Neural cell (in vitro differentiated cells): ENCODE results near the gene PCDHA4. TPM values are rescaled to one million over a fixed set of nuclear protein-coding genes. Genes with fewer than 3 reads are reported as not detected.

Experiments used
- H2AFZ ChIP-seq: fragments of 200-600, 300-800 bp; sonication (generic), shearing (Covaris generic); 2 replicates; pipeline ENCODE4 v1.6.0; 2014; ENCODE audit warnings: low read depth, mild to moderate bottlenecking, antibody characterized with exemption, low read length, moderate library complexity
- H3F3A ChIP-seq: fragments of 200-600 bp; shearing (Covaris generic); 2 replicates; pipeline ENCODE4 v1.6.1; 2016; ENCODE audit warnings: mild to moderate bottlenecking, moderate library complexity, mixed read lengths, antibody characterized with exemption, low read length; ENCODE audit not compliant: insufficient read depth, poor library complexity, severe bottlenecking
- H3K27ac ChIP-seq: fragments of 200-600, 300-800 bp; sonication (generic), shearing (Covaris generic); 2 replicates; pipeline ENCODE4 v1.5.1; 2014; ENCODE audit warnings: mild to moderate bottlenecking, low read length, moderate library complexity
- H3K27me3 ChIP-seq: fragments of 300-800, 200-600 bp; sonication (generic), shearing (Covaris generic); 2 replicates; pipeline ENCODE4 v1.6.0; 2014; ENCODE audit warnings: mild to moderate bottlenecking, low read depth, low read length, moderate library complexity; ENCODE audit not compliant: insufficient read depth
- H3K36me3 ChIP-seq: fragments of 300-800, 200-600 bp; sonication (generic), shearing (Covaris generic); 2 replicates; pipeline ENCODE4 v1.5.1; 2014; ENCODE audit warnings: mild to moderate bottlenecking, antibody characterized with exemption, low read length, moderate library complexity; ENCODE audit not compliant: insufficient read depth
- H3K4me2 ChIP-seq: fragments of 300-800, 200-600 bp; sonication (generic), shearing (Covaris generic); 2 replicates; pipeline ENCODE4 v1.6.0; 2014; ENCODE audit warnings: mild to moderate bottlenecking, low read length
- H3K4me3 ChIP-seq: fragments of 300-800, 200-600 bp; sonication (generic), shearing (Covaris generic); 2 replicates; pipeline ENCODE4 v1.5.1; 2014; ENCODE audit warnings: mild to moderate bottlenecking, low read length, moderate library complexity
- H3K79me2 ChIP-seq: fragments of 200-600 bp; shearing (Covaris generic); replicated peaks from 2 replicates; pipeline ENCODE4 v1.6.0; 2014; ENCODE audit warnings: mild to moderate bottlenecking, low read length, moderate library complexity; ENCODE audit not compliant: insufficient read depth
- H3K9ac ChIP-seq: fragments of 300-800, 200-600 bp; sonication (generic), shearing (Covaris generic); 2 replicates; pipeline ENCODE4 v1.6.1; 2016; ENCODE audit warnings: mild to moderate bottlenecking, low read length, mixed read lengths
- H3K9me2 ChIP-seq: fragments of 200-600 bp; shearing (Covaris generic); 2 replicates; pipeline ENCODE4 v1.6.1; 2016; ENCODE audit warnings: mild to moderate bottlenecking, low read length, mixed read lengths; ENCODE audit not compliant: insufficient read depth
- H3K9me3 ChIP-seq: fragments of 200-600, 300-800 bp; sonication (generic), shearing (Covaris generic); 2 replicates; pipeline ENCODE4 v1.6.1; 2016; ENCODE audit warnings: mild to moderate bottlenecking, mixed run types, low read length, moderate library complexity, mixed read lengths
- H4K20me1 ChIP-seq: fragments of 200-600 bp; shearing (Covaris generic); 2 replicates; pipeline ENCODE4 v1.6.1; 2016; ENCODE audit warnings: mild to moderate bottlenecking, mixed run types; ENCODE audit not compliant: insufficient read depth
- EP300 ChIP-seq: fragments of 450-650 bp; conservative IDR thresholded peaks from 2 replicates; pipeline ENCODE4 v1.6.1; 2014; ENCODE audit warnings: antibody characterized with exemption, mild to moderate bottlenecking, moderate library complexity; ENCODE audit not compliant: poor library complexity, severe bottlenecking
- EZH2 ChIP-seq: fragments of 200-600, 300-800 bp; shearing (Covaris generic), sonication (generic); IDR thresholded peaks from 2 replicates; pipeline ENCODE4 v1.6.1; 2014; ENCODE audit warnings: antibody characterized with exemption, low read length, borderline replicate concordance, mild to moderate bottlenecking; ENCODE audit not compliant: insufficient read depth, poor library complexity, severe bottlenecking
- MXI1 ChIP-seq: fragments of 450-650 bp; conservative IDR thresholded peaks from 2 replicates; pipeline ENCODE4 v1.6.1; 2014; ENCODE audit warnings: antibody characterized with exemption, mild to moderate bottlenecking; ENCODE audit not compliant: poor library complexity, severe bottlenecking
- POLR2AphosphoS5 ChIP-seq: IDR thresholded peaks from 2 replicates; pipeline ENCODE4 v1.6.1; 2012
- RAD21 ChIP-seq: fragments of 450-650 bp; conservative IDR thresholded peaks from 2 replicates; pipeline ENCODE4 v1.6.1; 2014; ENCODE audit warnings: antibody characterized with exemption, mild to moderate bottlenecking, moderate library complexity
- SMC3 ChIP-seq: fragments of 450-650 bp; conservative IDR thresholded peaks from 2 replicates; pipeline ENCODE4 v1.6.1; 2014; ENCODE audit warnings: antibody characterized with exemption, mild to moderate bottlenecking, moderate library complexity; ENCODE audit not compliant: poor library complexity
- TAF1 ChIP-seq: IDR thresholded peaks from 2 replicates; pipeline ENCODE4 v1.6.1; 2012; ENCODE audit warnings: low read depth
- polyA plus RNA-seq: library from polyadenylated mRNA; depleted of rRNA; stranded (reverse); fragments of >200 nt; gene quantifications from 2 replicates; pipeline ENCODE4 v1.2.3, GENCODE V29; 2014
- TF ChIP-seq, protein P1 (sequence below): IDR thresholded peaks from 2 replicates; pipeline ENCODE4 v1.6.1; 2012; ENCODE audit warnings: borderline replicate concordance
- TF ChIP-seq, protein P2 (sequence below): fragments of 450-650 bp; IDR thresholded peaks from 2 replicates; pipeline ENCODE4 v1.5.1; 2014; ENCODE audit warnings: antibody characterized with exemption, mild to moderate bottlenecking, moderate library complexity; ENCODE audit not compliant: poor library complexity, severe bottlenecking

Gene PCDHA4
- polyA plus RNA-seq, 1 donor from 2014 or later, result 43.6 TPM

DNA sequence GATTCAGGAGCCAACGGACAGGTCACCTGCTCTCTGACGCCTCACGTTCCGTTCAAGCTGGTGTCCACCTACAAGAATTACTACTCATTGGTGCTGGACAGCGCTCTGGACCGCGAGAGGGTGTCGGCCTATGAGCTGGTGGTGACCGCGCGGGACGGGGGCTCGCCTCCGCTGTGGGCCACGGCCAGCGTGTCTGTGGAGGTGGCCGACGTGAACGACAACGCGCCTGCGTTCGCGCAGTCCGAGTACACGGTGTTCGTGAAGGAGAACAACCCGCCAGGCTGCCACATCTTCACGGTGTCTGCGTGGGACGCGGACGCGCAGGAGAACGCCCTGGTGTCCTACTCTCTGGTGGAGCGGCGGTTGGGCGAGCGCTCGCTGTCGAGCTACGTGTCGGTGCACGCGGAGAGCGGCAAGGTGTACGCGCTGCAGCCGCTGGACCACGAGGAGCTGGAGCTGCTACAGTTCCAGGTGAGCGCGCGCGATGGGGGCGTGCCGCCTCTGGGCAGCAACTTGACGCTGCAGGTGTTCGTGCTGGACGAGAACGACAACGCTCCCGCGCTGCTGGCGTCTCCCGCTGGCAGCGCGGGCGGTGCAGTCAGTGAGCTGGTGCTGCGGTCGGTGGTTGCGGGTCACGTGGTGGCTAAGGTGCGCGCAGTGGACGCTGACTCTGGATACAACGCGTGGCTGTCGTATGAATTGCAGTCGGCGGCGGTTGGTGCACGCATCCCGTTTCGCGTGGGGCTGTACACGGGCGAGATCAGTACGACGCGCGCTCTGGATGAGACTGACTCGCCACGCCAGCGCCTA lies 50.5 kb downstream of the PCDHA4 start:
- H3K4me3 ChIP-seq, result peak overlapping the region; percentile 55

DNA sequence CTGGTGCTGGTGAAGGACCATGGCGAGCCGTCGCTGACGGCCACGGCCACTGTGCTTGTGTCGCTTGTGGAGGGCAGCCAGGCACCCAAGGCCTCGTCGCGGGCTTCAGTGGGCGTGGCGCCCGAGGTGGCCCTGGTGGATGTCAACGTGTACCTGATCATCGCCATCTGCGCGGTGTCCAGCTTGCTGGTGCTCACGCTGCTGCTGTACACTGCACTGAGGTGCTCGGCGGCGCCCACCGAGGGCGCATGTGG lies 51.0 kb downstream of the PCDHA4 start:
- Histone ChIP-seq H3K79me2 (peaks cover 9% of the 10 kb centered on the region), H3K9ac (no peak overlapping the region), H2AFZ (no peak overlapping the region), H3K9me2 (no peaks in the 10 kb centered on the region), H3K36me3 (peaks cover 28% of the 10 kb centered on the region), H3K27ac (no peak overlapping the region), H3K9me3 (peaks cover 34% of the 10 kb centered on the region), H4K20me1 (no peaks in the 10 kb centered on the region), H3K27me3 (no peaks in the 10 kb centered on the region), H3K4me3 (peak overlapping the region; percentile 37), H3F3A (peaks cover 3% of the 10 kb centered on the region), H3K4me2 (no peak overlapping the region)
- TF ChIP-seq MXI1 (no peak), EP300 (no peak), POLR2AphosphoS5 (no peak), SMC3 (no peak), TAF1 (no peak), RAD21 (no peak), EZH2 (no peak)
- TF ChIP-seq, protein P1, sequence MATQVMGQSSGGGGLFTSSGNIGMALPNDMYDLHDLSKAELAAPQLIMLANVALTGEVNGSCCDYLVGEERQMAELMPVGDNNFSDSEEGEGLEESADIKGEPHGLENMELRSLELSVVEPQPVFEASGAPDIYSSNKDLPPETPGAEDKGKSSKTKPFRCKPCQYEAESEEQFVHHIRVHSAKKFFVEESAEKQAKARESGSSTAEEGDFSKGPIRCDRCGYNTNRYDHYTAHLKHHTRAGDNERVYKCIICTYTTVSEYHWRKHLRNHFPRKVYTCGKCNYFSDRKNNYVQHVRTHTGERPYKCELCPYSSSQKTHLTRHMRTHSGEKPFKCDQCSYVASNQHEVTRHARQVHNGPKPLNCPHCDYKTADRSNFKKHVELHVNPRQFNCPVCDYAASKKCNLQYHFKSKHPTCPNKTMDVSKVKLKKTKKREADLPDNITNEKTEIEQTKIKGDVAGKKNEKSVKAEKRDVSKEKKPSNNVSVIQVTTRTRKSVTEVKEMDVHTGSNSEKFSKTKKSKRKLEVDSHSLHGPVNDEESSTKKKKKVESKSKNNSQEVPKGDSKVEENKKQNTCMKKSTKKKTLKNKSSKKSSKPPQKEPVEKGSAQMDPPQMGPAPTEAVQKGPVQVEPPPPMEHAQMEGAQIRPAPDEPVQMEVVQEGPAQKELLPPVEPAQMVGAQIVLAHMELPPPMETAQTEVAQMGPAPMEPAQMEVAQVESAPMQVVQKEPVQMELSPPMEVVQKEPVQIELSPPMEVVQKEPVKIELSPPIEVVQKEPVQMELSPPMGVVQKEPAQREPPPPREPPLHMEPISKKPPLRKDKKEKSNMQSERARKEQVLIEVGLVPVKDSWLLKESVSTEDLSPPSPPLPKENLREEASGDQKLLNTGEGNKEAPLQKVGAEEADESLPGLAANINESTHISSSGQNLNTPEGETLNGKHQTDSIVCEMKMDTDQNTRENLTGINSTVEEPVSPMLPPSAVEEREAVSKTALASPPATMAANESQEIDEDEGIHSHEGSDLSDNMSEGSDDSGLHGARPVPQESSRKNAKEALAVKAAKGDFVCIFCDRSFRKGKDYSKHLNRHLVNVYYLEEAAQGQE, result no peak
- TF ChIP-seq, protein P2, sequence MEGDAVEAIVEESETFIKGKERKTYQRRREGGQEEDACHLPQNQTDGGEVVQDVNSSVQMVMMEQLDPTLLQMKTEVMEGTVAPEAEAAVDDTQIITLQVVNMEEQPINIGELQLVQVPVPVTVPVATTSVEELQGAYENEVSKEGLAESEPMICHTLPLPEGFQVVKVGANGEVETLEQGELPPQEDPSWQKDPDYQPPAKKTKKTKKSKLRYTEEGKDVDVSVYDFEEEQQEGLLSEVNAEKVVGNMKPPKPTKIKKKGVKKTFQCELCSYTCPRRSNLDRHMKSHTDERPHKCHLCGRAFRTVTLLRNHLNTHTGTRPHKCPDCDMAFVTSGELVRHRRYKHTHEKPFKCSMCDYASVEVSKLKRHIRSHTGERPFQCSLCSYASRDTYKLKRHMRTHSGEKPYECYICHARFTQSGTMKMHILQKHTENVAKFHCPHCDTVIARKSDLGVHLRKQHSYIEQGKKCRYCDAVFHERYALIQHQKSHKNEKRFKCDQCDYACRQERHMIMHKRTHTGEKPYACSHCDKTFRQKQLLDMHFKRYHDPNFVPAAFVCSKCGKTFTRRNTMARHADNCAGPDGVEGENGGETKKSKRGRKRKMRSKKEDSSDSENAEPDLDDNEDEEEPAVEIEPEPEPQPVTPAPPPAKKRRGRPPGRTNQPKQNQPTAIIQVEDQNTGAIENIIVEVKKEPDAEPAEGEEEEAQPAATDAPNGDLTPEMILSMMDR, result no peak

More for the DNA sequence above, 50.5 kb downstream of the PCDHA4 start:
- Histone ChIP-seq H3K79me2 (peaks cover 9% of the 10 kb centered on the region), H4K20me1 (no peaks in the 10 kb centered on the region), H3K4me2 (no peak overlapping the region), H3K36me3 (peaks cover 24% of the 10 kb centered on the region), H3K27ac (no peak overlapping the region), H3K27me3 (no peaks in the 10 kb centered on the region), H3K9ac (no peak overlapping the region), H3K9me2 (no peaks in the 10 kb centered on the region), H3F3A (peaks cover 3% of the 10 kb centered on the region), H3K9me3 (peaks cover 29% of the 10 kb centered on the region), H2AFZ (no peak overlapping the region)
- TF ChIP-seq, protein P2, result no peak
- TF ChIP-seq SMC3 (no peak), EZH2 (no peak), RAD21 (no peak), POLR2AphosphoS5 (no peak), MXI1 (no peak), TAF1 (no peak), EP300 (no peak)
- TF ChIP-seq, protein P1, result no peak
